GM13977 (cell line): ENCODE results near the gene TRIM43.
"Not testable (repeated sequence)": the region's sequence is repeated elsewhere in the genome, so short reads cannot be mapped to it uniquely, and the experiment has no call there.

ENCODE experiments used
- DNase-seq: peaks from one replicate; pipeline ENCODE4 v3.0.0; 2012; ENCODE audit warnings: low spot score
- CTCF ChIP-seq: IDR thresholded peaks from 2 replicates; pipeline ENCODE4 v1.5.1; 2012; ENCODE audit warnings: mild to moderate bottlenecking, control low read depth; ENCODE audit not compliant: insufficient read depth; ENCODE audit errors: extremely low read depth, missing control alignments
- in situ Hi-C: fragments of 300-500 bp; cut with MboI; formaldehyde crosslinking; loops from one replicate; pipeline ENCODE4 v1.12.0; 2022; ENCODE audit warnings: low sequenced_read_pairs, low pct_unique_long_range_greater_than_20kb, mixed read lengths, inconsistent platforms; ENCODE audit not compliant: unreplicated experiment

TRIM43 gene

GRCh38 chr2:95591701-95592100 lies at the start of gene TRIM43:
TRIM43 (plus strand) TSS chr2:95592001; CDS start chr2:95594024, 2,023 bp downstream.
- in situ Hi-C loops, DNase-seq: not testable (repeated sequence)

- no peak for DNase-seq
- in situ Hi-C loops, result no loop called here
- TF ChIP-seq CTCF, result no peak
Observed at GRCh38 chr2:95551055-95551568, 40.7 kb upstream of the TRIM43 start.

- no peak for DNase-seq
- in situ Hi-C loops, result no loop called here
- no peak for TF ChIP-seq CTCF
Observed at GRCh38 chr2:95552911-95553310, 38.9 kb upstream of the TRIM43 start.

GRCh38 chr2:95569170-95569569 lies 22.6 kb upstream of the TRIM43 start:
- in situ Hi-C loops, result no loop called here
- no peak for DNase-seq

GRCh38 chr2:95573866-95574265 lies 17.9 kb upstream of the TRIM43 start:
- in situ Hi-C loops, result no loop called here
- TF ChIP-seq CTCF, result no peak
- DNase-seq, result no peak

More at GRCh38 chr2:95569170-95569569, 22.6 kb upstream of the TRIM43 start:
- TF ChIP-seq CTCF, result no peak

GRCh38 chr2:95574506-95574905 lies 17.3 kb upstream of the TRIM43 start:
- in situ Hi-C loops, result no loop called here
- TF ChIP-seq CTCF, result no peak
- no peak for DNase-seq

- no peak for TF ChIP-seq CTCF
- in situ Hi-C loops, result no loop called here
- DNase-seq, result no peak
Observed at GRCh38 chr2:95575857-95576256, 15.9 kb upstream of the TRIM43 start.
